A549 (cell line): ENCODE data around the gene FAM181A. TPM values are rescaled to one million over a fixed set of nuclear protein-coding genes. Genes with fewer than 3 reads are reported as not detected.

Source experiments
- ATAC-seq, 2 experiments: fragments of 200-7000 bp in 1 of 2; fragments of >200 bp in 1 of 2; cut with Nextera tagmentation in 1 of 2; cut with Tn5 transposase in 1 of 2; 3 replicates each; pipeline versions ENCODE4 v1.8.0 to v1.9.1; 2018 to 2020; ENCODE audit warnings: mild to moderate bottlenecking in 1 of 2, moderate library complexity in 1 of 2
- CTCF ChIA-PET: fragments of 300-600 bp; sonication (Branson Sonifier 250); formaldehyde crosslinking; extraction: SDS; loops from one replicate; lab custom pipeline; 2021; ENCODE audit warnings: antibody characterized with exemption, inconsistent platforms; lab: Yijun Ruan, JAX
- POLR2A ChIA-PET: fragments of 350-600 bp; formaldehyde crosslinking; extraction: SDS; loops from one replicate; lab custom pipeline; 2021; ENCODE audit warnings: antibody characterized with exemption, inconsistent platforms; lab: Yijun Ruan, JAX
- DNase-seq, 2 experiments: peaks; one replicate each; pipeline versions ENCODE4 v3.0.0 to v3.0.0-alpha.2; 2011 to 2016; ENCODE audit warnings: low read depth in 1 of 2, low spot score in 1 of 2
- FAIRE-seq: peaks from 2 replicates; lab custom pipeline; 2011; peaks lifted over from hg19 to GRCh38; lab: Jason Lieb, UNC
- H3K27ac ChIP-seq, 2 experiments: fragments of >200 bp; sonication (Bioruptor Twin); formaldehyde crosslinking; 3 replicates each; pipeline ENCODE4 v1.5.1; 2016 to 2017
- H3K4me1 ChIP-seq: fragments of >200 bp; sonication (Bioruptor Twin); formaldehyde crosslinking; 3 replicates; pipeline ENCODE4 v1.6.1; 2016
- H3K4me2 ChIP-seq: fragments of >200 bp; sonication (Bioruptor Twin); formaldehyde crosslinking; 3 replicates; pipeline ENCODE4 v1.6.1; 2016
- H3K4me3 ChIP-seq: fragments of >200 bp; sonication (Bioruptor Twin); formaldehyde crosslinking; 3 replicates; pipeline ENCODE4 v1.5.1; 2016
- H3K9me3 ChIP-seq: fragments of >200 bp; sonication (Bioruptor Twin); formaldehyde crosslinking; 3 replicates; pipeline ENCODE4 v1.6.1; 2016
- CEBPB ChIP-seq, 2 experiments: fragments of >200 bp in 1 of 2; sonication (Bioruptor Twin) in 1 of 2; formaldehyde crosslinking in 1 of 2; IDR thresholded peaks; 2 replicates each; pipeline ENCODE4 v1.6.1; 2012 to 2016
- CTCF ChIP-seq: fragments of >200 bp; sonication (Bioruptor Twin); formaldehyde crosslinking; IDR thresholded peaks from 3 replicates; pipeline ENCODE4 v1.5.1; 2016
- EHMT2 ChIP-seq: fragments of 200-600 bp; sonication (generic); IDR thresholded peaks from 2 replicates; pipeline ENCODE4 v1.6.1; 2016; ENCODE audit warnings: antibody characterized with exemption, low read depth, mild to moderate bottlenecking, moderate library complexity
- GATA3 ChIP-seq: IDR thresholded peaks from 2 replicates; pipeline ENCODE4 v1.6.1; 2012; ENCODE audit warnings: borderline replicate concordance
- HMGXB4 ChIP-seq: fragments of 250-450 bp; sonication (Bioruptor Pico); IDR thresholded peaks from 2 replicates; pipeline ENCODE4 v1.5.0; 2021; ENCODE audit warnings: mild to moderate bottlenecking, moderate library complexity, borderline replicate concordance
- HOXB5 ChIP-seq: fragments of 250-450 bp; sonication (Bioruptor Pico); IDR thresholded peaks from 2 replicates; pipeline ENCODE4 v1.5.0; 2020; ENCODE audit warnings: mild to moderate bottlenecking, moderate library complexity
- JUNB ChIP-seq: fragments of >200 bp; sonication (Bioruptor Twin); formaldehyde crosslinking; IDR thresholded peaks from 2 replicates; pipeline ENCODE4 v1.6.1; 2016
- MAFK ChIP-seq: fragments of 450-650 bp; IDR thresholded peaks from 2 replicates; pipeline ENCODE4 v1.6.1; 2014; ENCODE audit not compliant: partially characterized antibody
- MAZ ChIP-seq: fragments of 150-350 bp; IDR thresholded peaks from 2 replicates; pipeline ENCODE4 v1.6.1; 2014; ENCODE audit warnings: antibody characterized with exemption, low read depth, low read length, borderline replicate concordance
- NR3C1 ChIP-seq: fragments of >200 bp; sonication (Bioruptor Twin); formaldehyde crosslinking; IDR thresholded peaks from 3 replicates; pipeline ENCODE4 v1.6.1; 2017
- POLR2A ChIP-seq: IDR thresholded peaks from 2 replicates; pipeline ENCODE4 v1.6.1; 2012; ENCODE audit warnings: mild to moderate bottlenecking, low read length
- RCOR1 ChIP-seq: fragments of 150-350 bp; IDR thresholded peaks from 2 replicates; pipeline ENCODE4 v1.6.1; 2014; ENCODE audit warnings: antibody characterized with exemption, low read length, low read depth
- REST ChIP-seq: fragments of 200-600 bp; sonication (generic); IDR thresholded peaks from 2 replicates; pipeline ENCODE4 v1.6.1; 2016; ENCODE audit warnings: antibody characterized with exemption, mild to moderate bottlenecking, moderate library complexity
- TFCP2L1 ChIP-seq: fragments of 250-450 bp; sonication (Bioruptor Pico); IDR thresholded peaks from 2 replicates; pipeline ENCODE4 v1.5.0; 2021; ENCODE audit warnings: mild to moderate bottlenecking
- WGBS: methylation state at CpG from one replicate; pipeline ENCODE4 v1.1.6; 2017; ENCODE audit errors: missing lambda C conversion rate; 5-methylcytosine and 5-hydroxymethylcytosine counted together
- polyA plus RNA-seq, 4 experiments: library from polyadenylated mRNA; depleted of rRNA in 3 of 4; stranded (reverse); fragments of >200 nt; fragmentation: RNase III in 1 of 4; extraction: RNeasy Plus Mini Kit Qiagen cat#74134 plus additional on column Dnase treatment in 1 of 4; gene quantifications; 2 replicates in 3 of 4; 3 replicates in 1 of 4; pipeline ENCODE4 v1.2.3, GENCODE V29; 2011 to 2017

Gene FAM181A
- polyA plus RNA-seq, 2 of the 4 experiments (the other 2 are of a cell fraction) = not detected

GRCh38 chr14:93965287-93965821, 38.2 kb downstream of the FAM181A start (continued):
- TF ChIP-seq CEBPB (IDR thresholded peaks at IDR 0.05) (no peak), GATA3 (no peak)

GRCh38 chr14:93965946-93966474, 38.9 kb downstream of the FAM181A start:
- WGBS = 96% methylated on average over 3 of the region's 3 CpGs
- CTCF ChIA-PET = interaction anchor here (0.8 to 25.8 kb wide), 4 partner anchors 9 to 35 kb away, joined by 3 to 601 read pairs (median 3); no protein-coding TSS in a partner anchor

More at GRCh38 chr14:93965946-93966474, 38.9 kb downstream of the FAM181A start:
- peak overlapping the region in 1 of 2 experiments; percentile 78; a peak in 3 of 6 replicates for H3K27ac ChIP-seq
- peaks cover 14% of the 10 kb centered on the region; the same call in 2 of the 3 replicates for H3K4me1 ChIP-seq
- H3K4me2 ChIP-seq = peak overlapping the region; percentile 5; the same call in 1 of the 3 replicates
- no peaks in the 10 kb centered on the region for H3K9me3 ChIP-seq
- POLR2A ChIA-PET = interaction anchor here (1.6 kb wide), 1 partner anchor 26 kb away, joined by 4 read pairs; no protein-coding TSS in a partner anchor
- no peak overlapping the region for H3K4me3 ChIP-seq
- DNase-seq = no peak
- ATAC-seq = no peak
- FAIRE-seq = no peak
- no peak for TF ChIP-seq HOXB5 (CRISPR knock-in tag)
- TF ChIP-seq MAFK = no peak
- no peak for TF ChIP-seq EHMT2
- TF ChIP-seq GATA3 = no peak
- no peak for TF ChIP-seq CTCF
- TF ChIP-seq MAZ = no peak
- TF ChIP-seq HMGXB4 (CRISPR knock-in tag) = no peak
- TF ChIP-seq NR3C1 = no peak
- no peak for TF ChIP-seq TFCP2L1 (CRISPR knock-in tag)
- TF ChIP-seq RCOR1 = no peak
- TF ChIP-seq REST = no peak
- no peak for TF ChIP-seq POLR2A
- TF ChIP-seq JUNB = no peak
